HG03280 (cell line): ENCODE results near the gene ITIH3.

ENCODE experiments used
- ATAC-seq: cut with Tn5 transposase; IDR thresholded peaks from one replicate; pipeline ENCODE4 v1.9.1; 2021; ENCODE audit warnings: mild to moderate bottlenecking, moderate library complexity; ENCODE audit not compliant: unreplicated experiment

Gene ITIH3

GRCh38 chr3:52793702-52794611, 639 bp upstream of the ITIH3 start:
- ATAC-seq = no peak

- ATAC-seq = no peak
These were observed 803 bp downstream of the ITIH3 start for GRCh38 chr3:52795298-52795900.

GRCh38 chr3:52796411-52796810, 1.8 kb downstream of the ITIH3 start:
- ATAC-seq = no peak

GRCh38 chr3:52798376-52798977, 3.9 kb downstream of the ITIH3 start:
- ATAC-seq = no peak

- ATAC-seq = no peak
These were observed 4.4 kb downstream of the ITIH3 start for GRCh38 chr3:52798978-52799476.

GRCh38 chr3:52800079-52800478, 5.5 kb downstream of the ITIH3 start:
- ATAC-seq = no peak

- ATAC-seq = no peak
These were observed 7.2 kb downstream of the ITIH3 start for GRCh38 chr3:52801839-52802238.

GRCh38 chr3:52805270-52806039, 10.9 kb downstream of the ITIH3 start:
- ATAC-seq = no peak

GRCh38 chr3:52809149-52809548, 14.6 kb downstream of the ITIH3 start:
- ATAC-seq = no peak

- ATAC-seq = no peak
These were observed 15.2 kb downstream of the ITIH3 start for GRCh38 chr3:52809662-52810377.

GRCh38 chr3:52810923-52811322, 16.3 kb downstream of the ITIH3 start:
- no peak for ATAC-seq

GRCh38 chr3:52811452-52812011, 16.9 kb downstream of the ITIH3 start:
- ATAC-seq = no peak

GRCh38 chr3:52813810-52814209, 19.2 kb downstream of the ITIH3 start:
- ATAC-seq = no peak

GRCh38 chr3:52816199-52816598, 21.6 kb downstream of the ITIH3 start:
- ATAC-seq = no peak

- ATAC-seq = no peak
These were observed 22.1 kb downstream of the ITIH3 start for GRCh38 chr3:52816654-52817053.

GRCh38 chr3:52817221-52817620, 22.6 kb downstream of the ITIH3 start:
- no peak for ATAC-seq

GRCh38 chr3:52817860-52818259, 23.3 kb downstream of the ITIH3 start:
- ATAC-seq = no peak

GRCh38 chr3:52819936-52820335, 25.3 kb downstream of the ITIH3 start:
- no peak for ATAC-seq

GRCh38 chr3:52820736-52821135, 26.1 kb downstream of the ITIH3 start:
- no peak for ATAC-seq

- no peak for ATAC-seq
These were observed 27.8 kb downstream of the ITIH3 start for GRCh38 chr3:52822363-52822762.
